H1 (cell line): ENCODE measurements around the gene STEAP1B. TPM values are rescaled to one million over a fixed set of nuclear protein-coding genes. Genes with fewer than 3 reads are reported as not detected.
"Not testable (repeated sequence)": the region's sequence is repeated elsewhere in the genome, so short reads cannot be mapped to it uniquely, and the experiment has no call there.

ENCODE experiments used
- CTCF ChIA-PET: fragments of 300-600 bp; sonication (Branson Sonifier 250); formaldehyde crosslinking; loops from one replicate; lab custom pipeline; 2021; ENCODE audit not compliant: partially characterized antibody; lab: Charles Lee
- POLR2A ChIA-PET: fragments of 300-600 bp; sonication (Branson Sonifier 250); formaldehyde crosslinking; loops from one replicate; lab custom pipeline; 2021; ENCODE audit warnings: inconsistent platforms; ENCODE audit not compliant: partially characterized antibody; lab: Charles Lee
- DNase-seq, 2 experiments: peaks; one replicate each; pipeline versions ENCODE4 v3.0.0 to v3.0.0-alpha.2; 2010 to 2022; ENCODE audit warnings: low spot score in 2 of 2, low read depth in 1 of 2, mixed read lengths in 1 of 2
- FAIRE-seq: peaks from 2 replicates; lab custom pipeline; 2011; peaks lifted over from hg19 to GRCh38; lab: Jason Lieb, UNC
- H2AFZ ChIP-seq: 2 replicates; pipeline ENCODE4 v1.8.1; 2012; ENCODE audit warnings: low read length, inconsistent platforms
- H2AK5ac ChIP-seq: 2 replicates; pipeline ENCODE4 v1.6.1; 2013; ENCODE audit warnings: low read depth, low read length
- H2BK120ac ChIP-seq: replicated peaks from 2 replicates; pipeline ENCODE3; 2013; ENCODE audit warnings: low read depth, low read length, inconsistent platforms
- H2BK12ac ChIP-seq: 2 replicates; pipeline ENCODE4 v1.6.1; 2013; ENCODE audit warnings: low read depth, low read length
- H2BK15ac ChIP-seq: 2 replicates; pipeline ENCODE4 v1.6.1; 2013; ENCODE audit warnings: low read length
- H2BK20ac ChIP-seq: 2 replicates; pipeline ENCODE4 v1.6.1; 2013; ENCODE audit warnings: low read length
- H2BK5ac ChIP-seq: 2 replicates; pipeline ENCODE4 v1.6.1; 2013; ENCODE audit warnings: low read depth, low read length
- H3K14ac ChIP-seq: 2 replicates; pipeline ENCODE4 v1.6.1; 2013; ENCODE audit warnings: inconsistent platforms; ENCODE audit not compliant: insufficient read length
- H3K18ac ChIP-seq: 2 replicates; pipeline ENCODE4 v1.6.1; 2013; ENCODE audit warnings: low read length; ENCODE audit errors: extremely low read depth
- H3K23ac ChIP-seq: 2 replicates; pipeline ENCODE4 v1.6.1; 2013; ENCODE audit warnings: inconsistent platforms; ENCODE audit not compliant: insufficient read length
- H3K23me2 ChIP-seq: 2 replicates; pipeline ENCODE4 v1.6.1; 2013; ENCODE audit warnings: low read depth, low read length
- H3K27ac ChIP-seq: 2 replicates; pipeline ENCODE4 v1.6.1; 2011; ENCODE audit warnings: low read depth, low read length, inconsistent platforms
- H3K27me3 ChIP-seq, 4 experiments: replicated peaks in 1 of 4; 1 replicate in 1 of 4; 2 replicates in 3 of 4; pipeline versions ENCODE4 v1.6.1 to v1.8.1; 2011 to 2013; ENCODE audit warnings: low read length in 3 of 4, mild to moderate bottlenecking in 3 of 4, inconsistent platforms in 2 of 4, mixed read lengths in 2 of 4, moderate library complexity in 1 of 4; ENCODE audit not compliant: control insufficient read depth in 3 of 4, insufficient read depth in 3 of 4; ENCODE audit errors: extremely low read depth in 1 of 4
- H3K36me3 ChIP-seq, 4 experiments: 2 replicates each; pipeline versions ENCODE4 v1.6.1 to v1.8.1; 2011 to 2013; ENCODE audit warnings: mild to moderate bottlenecking in 4 of 4, low read length in 3 of 4, moderate library complexity in 2 of 4, control low read depth in 1 of 4, inconsistent platforms in 1 of 4; ENCODE audit not compliant: insufficient read depth in 4 of 4, control insufficient read depth in 2 of 4
- H3K4ac ChIP-seq: replicated peaks from 2 replicates; pipeline ENCODE3; 2013; ENCODE audit warnings: low read length, low read depth, mixed read lengths, inconsistent platforms; ENCODE audit not compliant: insufficient read length
- H3K4me1 ChIP-seq, 4 experiments: replicated peaks in 1 of 4; 1 replicate in 1 of 4; 2 replicates in 3 of 4; pipeline versions ENCODE4 v1.6.1 to v1.8.1; 2011 to 2013; ENCODE audit warnings: low read length in 3 of 4, inconsistent platforms in 2 of 4, mixed read lengths in 1 of 4; ENCODE audit not compliant: insufficient read depth in 4 of 4, control insufficient read depth in 3 of 4
- H3K4me2 ChIP-seq, 2 experiments: 2 replicates each; pipeline versions ENCODE4 v1.6.1 to v1.8.1; 2011 to 2013; ENCODE audit warnings: low read depth in 2 of 2, low read length in 2 of 2, control low read depth in 1 of 2, inconsistent platforms in 1 of 2, mild to moderate bottlenecking in 1 of 2; ENCODE audit not compliant: insufficient read depth in 1 of 2
- H3K4me3 ChIP-seq, 4 experiments: fragments of 200-600, 300-600 bp in 1 of 4; sonication (generic), shearing (Covaris generic), sonication (Bioruptor Twin) in 1 of 4; 2 replicates each; pipeline versions ENCODE4 v1.5.1 to v1.8.1; 2011 to 2016; ENCODE audit warnings: low read length in 4 of 4, low read depth in 3 of 4, control low read depth in 2 of 4, inconsistent platforms in 2 of 4, mild to moderate bottlenecking in 2 of 4, mixed read lengths in 1 of 4, moderate library complexity in 1 of 4; ENCODE audit not compliant: insufficient read depth in 2 of 4; ENCODE audit errors: extremely low read depth in 1 of 4
- H3K56ac ChIP-seq: replicated peaks from 2 replicates; pipeline ENCODE3; 2013; ENCODE audit warnings: low read depth, mild to moderate bottlenecking, mixed read lengths, low read length, inconsistent platforms; ENCODE audit not compliant: insufficient read length
- H3K79me1 ChIP-seq: 2 replicates; pipeline ENCODE4 v1.6.1; 2013; ENCODE audit warnings: low read depth, low read length, control low read depth
- H3K79me2 ChIP-seq, 2 experiments: 2 replicates each; pipeline versions ENCODE4 v1.6.1 to v1.8.1; 2012 to 2013; ENCODE audit warnings: low read length in 2 of 2, mild to moderate bottlenecking in 2 of 2, inconsistent platforms in 1 of 2; ENCODE audit not compliant: insufficient read depth in 2 of 2, control insufficient read depth in 1 of 2
- H3K9ac ChIP-seq, 4 experiments: replicated peaks in 1 of 4; 1 replicate in 1 of 4; 2 replicates in 3 of 4; pipeline versions ENCODE4 v1.6.1 to v1.8.1; 2011 to 2013; ENCODE audit warnings: low read depth in 3 of 4, low read length in 3 of 4, control low read depth in 2 of 4, mild to moderate bottlenecking in 2 of 4, moderate library complexity in 2 of 4, inconsistent platforms in 1 of 4; ENCODE audit errors: extremely low read depth in 1 of 4
- H3K9me3 ChIP-seq, 2 experiments: 2 replicates each; pipeline versions ENCODE4 v1.6.1 to v1.8.1; 2012 to 2013; ENCODE audit warnings: mild to moderate bottlenecking in 2 of 2, moderate library complexity in 2 of 2, control low read depth in 1 of 2, inconsistent platforms in 1 of 2, low read depth in 1 of 2, low read length in 1 of 2, mixed read lengths in 1 of 2; ENCODE audit not compliant: insufficient read depth in 2 of 2
- H4K20me1 ChIP-seq, 2 experiments: replicated peaks in 1 of 2; 2 replicates each; pipeline versions ENCODE3 to v1.8.1; 2011 to 2013; ENCODE audit warnings: inconsistent platforms in 2 of 2, low read length in 2 of 2, mild to moderate bottlenecking in 1 of 2; ENCODE audit not compliant: insufficient read depth in 2 of 2, control insufficient read depth in 1 of 2
- H4K5ac ChIP-seq: 2 replicates; pipeline ENCODE4 v1.6.1; 2013; ENCODE audit warnings: low read length, low read depth, mixed read lengths, inconsistent platforms; ENCODE audit not compliant: insufficient read length
- H4K8ac ChIP-seq: 2 replicates; pipeline ENCODE4 v1.8.0; 2013; ENCODE audit warnings: mild to moderate bottlenecking, moderate library complexity, low read length, inconsistent platforms; ENCODE audit not compliant: insufficient read depth; ENCODE audit errors: extremely low read depth
- H4K91ac ChIP-seq: replicated peaks from 2 replicates; pipeline ENCODE3; 2013; ENCODE audit warnings: low read length, mixed read lengths, inconsistent platforms; ENCODE audit not compliant: insufficient read length
- WGBS, 2 experiments: shearing (Covaris generic) in 1 of 2; methylation state at CpG; one replicate each; pipeline versions ENCODE4 v1.1.6 to v1.1.7; 2013 to 2015; ENCODE audit warnings: low lambda C conversion rate in 2 of 2, mixed read lengths in 2 of 2, inconsistent platforms in 1 of 2, low coverage in 1 of 2, missing lambda C conversion rate in 1 of 2; ENCODE audit not compliant: insufficient replicate concordance in 2 of 2, insufficient coverage in 1 of 2, insufficient read length in 1 of 2; ENCODE audit errors: extremely low coverage in 1 of 2, missing lambda C conversion rate in 1 of 2; 5-methylcytosine and 5-hydroxymethylcytosine counted together
- polyA plus RNA-seq, 7 experiments: library from polyadenylated mRNA; depleted of rRNA in 3 of 7; stranded (reverse) in 5 of 7; unstranded in 2 of 7; fragments of >200 nt in 5 of 7; fragments of 200-250 nt in 2 of 7; gene quantifications; 1 replicate in 5 of 7; 2 replicates in 1 of 7; 4 replicates in 1 of 7; pipeline versions ENCODE4 v1.2.1 to v1.2.3, GENCODE V29; 2011 to 2013; ENCODE audit warnings: missing spikeins in 2 of 7, mixed read lengths in 2 of 7
- total RNA-seq: library from RNA; stranded (reverse); fragmentation: NEBNext Ultra II Directional; extraction: Animal tissue kit (Norgen Biotek cat#: 25700); gene quantifications from 2 replicates; pipeline ENCODE4 v1.2.1, GENCODE V29; 2021

STEAP1B gene
- total and polyA plus RNA-seq, 2 of the 8 experiments (the other 6 are each of a cell fraction or from before 2014, with no cell fraction given), result 5.4 to 8.7 TPM

DNA sequence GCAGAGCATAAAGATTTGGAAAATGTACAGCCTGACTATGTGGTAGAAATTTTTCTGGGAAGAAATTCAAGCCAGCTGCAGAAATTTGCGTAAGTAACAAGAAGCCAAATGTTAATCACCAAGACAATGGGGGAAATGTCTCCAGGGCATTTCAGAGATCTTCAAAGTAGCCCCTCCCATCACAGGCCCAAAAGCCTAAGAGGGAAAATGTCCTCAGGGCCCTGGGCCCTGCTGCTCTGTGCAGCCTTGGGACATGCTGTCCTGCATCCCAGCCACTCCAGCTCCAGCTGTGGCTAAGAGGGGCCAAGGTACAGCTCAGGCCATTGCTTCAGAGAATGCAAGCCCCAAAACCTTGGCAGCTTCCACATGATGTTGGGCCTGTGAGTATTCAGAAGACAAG, 19.6 kb upstream of the STEAP1B start:
- H3K36me3 ChIP-seq, H4K20me1 ChIP-seq, H4K91ac ChIP-seq, H4K5ac ChIP-seq, H3K18ac ChIP-seq, H3K14ac ChIP-seq, H3K4me2 ChIP-seq, H3K79me1 ChIP-seq, H3K27ac ChIP-seq, H3K23ac ChIP-seq, H3K9me3 ChIP-seq, H3K9ac ChIP-seq, H2AK5ac ChIP-seq, H2AFZ ChIP-seq, H3K27me3 ChIP-seq, POLR2A ChIA-PET, H2BK12ac ChIP-seq, H2BK5ac ChIP-seq, H3K79me2 ChIP-seq, DNase-seq, H3K23me2 ChIP-seq, H2BK15ac ChIP-seq, H3K4ac ChIP-seq, H2BK20ac ChIP-seq, CTCF ChIA-PET, H4K8ac ChIP-seq, H3K4me1 ChIP-seq, H3K56ac ChIP-seq, H3K4me3 ChIP-seq, H2BK120ac ChIP-seq, FAIRE-seq: not testable (repeated sequence)
- WGBS, 2 experiments, result 83% methylated on average over 1 of the region's 1 CpG; no CpG with 5 or more reads in 1 of the 2 experiments

- POLR2A ChIA-PET, FAIRE-seq: not testable (repeated sequence)
These were observed 17.0 kb upstream of the STEAP1B start for GRCh38 chr7:22516950-22517349.

More at GRCh38 chr7:22516950-22517349, 17.0 kb upstream of the STEAP1B start:
- H2AK5ac ChIP-seq, H2BK5ac ChIP-seq, CTCF ChIA-PET, H3K27ac ChIP-seq, H3K27me3 ChIP-seq, H3K4me1 ChIP-seq, H3K9me3 ChIP-seq, H3K14ac ChIP-seq, H2BK120ac ChIP-seq, H4K8ac ChIP-seq, H3K23ac ChIP-seq, H3K18ac ChIP-seq, H3K36me3 ChIP-seq, H3K23me2 ChIP-seq, H2BK12ac ChIP-seq, H2BK15ac ChIP-seq, H3K9ac ChIP-seq, H2BK20ac ChIP-seq, H3K4ac ChIP-seq, H3K79me2 ChIP-seq, H3K4me3 ChIP-seq, H3K79me1 ChIP-seq, H4K20me1 ChIP-seq, DNase-seq, H4K5ac ChIP-seq, H3K4me2 ChIP-seq, H2AFZ ChIP-seq, H3K56ac ChIP-seq, H4K91ac ChIP-seq: not testable (repeated sequence)
- 89% methylated on average over 4 of the region's 4 CpGs; no CpG with 5 or more reads in 1 of the 2 experiments for WGBS, 2 experiments
